ENCODE results near the gene ISOC2.
A peak's percentile ranks its signal among the peaks of the same experiment; 100 is the strongest.

Gene ISOC2

DNA sequence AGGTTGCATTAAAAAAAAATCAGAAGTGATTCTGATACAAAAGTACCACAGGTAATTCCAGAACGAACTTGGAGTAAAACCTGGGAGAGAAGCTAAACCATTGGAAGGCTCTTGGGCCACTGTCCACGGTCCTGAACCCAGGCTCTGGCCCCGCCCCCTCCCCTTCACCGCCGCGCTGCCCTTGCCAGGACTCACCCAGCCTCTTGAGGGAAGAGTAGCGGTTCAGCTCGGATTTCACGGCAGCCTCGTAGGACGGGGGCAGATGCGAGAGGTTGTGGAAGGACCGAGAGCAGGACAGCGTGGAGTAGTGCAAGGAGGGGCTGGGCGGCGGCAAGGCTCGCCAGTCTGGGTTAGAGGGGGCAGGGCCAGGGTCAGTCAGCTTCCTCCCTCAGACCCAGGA, 24.0 kb downstream of the ISOC2 start:
- Histone ChIP-seq H3K27ac (replicated peaks) (no peak overlapping the region), H3K27me3 (ENCODE audit: insufficient read depth, poor library complexity, severe bottlenecking) (peaks cover 17% of the 10 kb centered on the region), H3K4me3 (replicated peaks; ENCODE audit: insufficient read depth, low read length) (no peak overlapping the region)
- peak in 1 of 2 experiments; percentile 49 for DNase-seq (ENCODE audit: low read depth in 1 of 2, low spot score in 1 of 2)
- TF ChIP-seq POLR2AphosphoS5 (IDR thresholded peaks at IDR 0.05; ENCODE audit: low read depth) = no peak
- TF ChIP-seq SPI1 (IDR thresholded peaks at IDR 0.05; ENCODE audit: borderline replicate concordance, low read depth) = no peak
- no peak for TF ChIP-seq GABPA (IDR thresholded peaks at IDR 0.05; ENCODE audit: low read depth)
- TF ChIP-seq, protein P1, sequence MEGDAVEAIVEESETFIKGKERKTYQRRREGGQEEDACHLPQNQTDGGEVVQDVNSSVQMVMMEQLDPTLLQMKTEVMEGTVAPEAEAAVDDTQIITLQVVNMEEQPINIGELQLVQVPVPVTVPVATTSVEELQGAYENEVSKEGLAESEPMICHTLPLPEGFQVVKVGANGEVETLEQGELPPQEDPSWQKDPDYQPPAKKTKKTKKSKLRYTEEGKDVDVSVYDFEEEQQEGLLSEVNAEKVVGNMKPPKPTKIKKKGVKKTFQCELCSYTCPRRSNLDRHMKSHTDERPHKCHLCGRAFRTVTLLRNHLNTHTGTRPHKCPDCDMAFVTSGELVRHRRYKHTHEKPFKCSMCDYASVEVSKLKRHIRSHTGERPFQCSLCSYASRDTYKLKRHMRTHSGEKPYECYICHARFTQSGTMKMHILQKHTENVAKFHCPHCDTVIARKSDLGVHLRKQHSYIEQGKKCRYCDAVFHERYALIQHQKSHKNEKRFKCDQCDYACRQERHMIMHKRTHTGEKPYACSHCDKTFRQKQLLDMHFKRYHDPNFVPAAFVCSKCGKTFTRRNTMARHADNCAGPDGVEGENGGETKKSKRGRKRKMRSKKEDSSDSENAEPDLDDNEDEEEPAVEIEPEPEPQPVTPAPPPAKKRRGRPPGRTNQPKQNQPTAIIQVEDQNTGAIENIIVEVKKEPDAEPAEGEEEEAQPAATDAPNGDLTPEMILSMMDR (IDR thresholded peaks at IDR 0.05; ENCODE audit: insufficient read depth, low read length) = no peak
- TF ChIP-seq, protein P2, sequence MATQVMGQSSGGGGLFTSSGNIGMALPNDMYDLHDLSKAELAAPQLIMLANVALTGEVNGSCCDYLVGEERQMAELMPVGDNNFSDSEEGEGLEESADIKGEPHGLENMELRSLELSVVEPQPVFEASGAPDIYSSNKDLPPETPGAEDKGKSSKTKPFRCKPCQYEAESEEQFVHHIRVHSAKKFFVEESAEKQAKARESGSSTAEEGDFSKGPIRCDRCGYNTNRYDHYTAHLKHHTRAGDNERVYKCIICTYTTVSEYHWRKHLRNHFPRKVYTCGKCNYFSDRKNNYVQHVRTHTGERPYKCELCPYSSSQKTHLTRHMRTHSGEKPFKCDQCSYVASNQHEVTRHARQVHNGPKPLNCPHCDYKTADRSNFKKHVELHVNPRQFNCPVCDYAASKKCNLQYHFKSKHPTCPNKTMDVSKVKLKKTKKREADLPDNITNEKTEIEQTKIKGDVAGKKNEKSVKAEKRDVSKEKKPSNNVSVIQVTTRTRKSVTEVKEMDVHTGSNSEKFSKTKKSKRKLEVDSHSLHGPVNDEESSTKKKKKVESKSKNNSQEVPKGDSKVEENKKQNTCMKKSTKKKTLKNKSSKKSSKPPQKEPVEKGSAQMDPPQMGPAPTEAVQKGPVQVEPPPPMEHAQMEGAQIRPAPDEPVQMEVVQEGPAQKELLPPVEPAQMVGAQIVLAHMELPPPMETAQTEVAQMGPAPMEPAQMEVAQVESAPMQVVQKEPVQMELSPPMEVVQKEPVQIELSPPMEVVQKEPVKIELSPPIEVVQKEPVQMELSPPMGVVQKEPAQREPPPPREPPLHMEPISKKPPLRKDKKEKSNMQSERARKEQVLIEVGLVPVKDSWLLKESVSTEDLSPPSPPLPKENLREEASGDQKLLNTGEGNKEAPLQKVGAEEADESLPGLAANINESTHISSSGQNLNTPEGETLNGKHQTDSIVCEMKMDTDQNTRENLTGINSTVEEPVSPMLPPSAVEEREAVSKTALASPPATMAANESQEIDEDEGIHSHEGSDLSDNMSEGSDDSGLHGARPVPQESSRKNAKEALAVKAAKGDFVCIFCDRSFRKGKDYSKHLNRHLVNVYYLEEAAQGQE (IDR thresholded peaks at IDR 0.05; ENCODE audit: insufficient replicate concordance, low read depth) = peak; percentile 98

DNA sequence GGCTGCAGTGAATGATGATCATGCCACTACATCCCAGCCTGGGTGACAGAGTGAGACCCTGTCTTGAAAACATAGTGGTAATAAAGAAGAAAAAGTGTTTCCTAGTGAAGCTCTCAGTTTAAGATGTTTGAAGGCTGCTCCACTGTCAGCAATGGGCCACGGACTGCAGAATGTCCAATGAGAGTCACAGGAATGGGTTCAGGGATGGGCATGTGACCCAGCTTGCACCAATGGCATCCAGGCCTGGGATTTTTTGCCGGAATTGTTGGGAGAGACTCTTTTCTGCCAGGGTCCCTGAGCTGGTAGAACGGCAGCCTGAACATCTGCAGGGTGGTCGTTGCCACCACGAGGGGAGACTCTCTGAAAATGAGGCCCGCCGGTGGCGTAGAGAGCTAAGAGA, 24.6 kb downstream of the ISOC2 start:
- DNase-seq (ENCODE audit: low read depth in 1 of 2, low spot score in 1 of 2) = no peak
- TF ChIP-seq POLR2AphosphoS5 (IDR thresholded peaks at IDR 0.05; ENCODE audit: low read depth) = no peak
- TF ChIP-seq, protein P1 (IDR thresholded peaks at IDR 0.05; ENCODE audit: insufficient read depth, low read length) = no peak
- TF ChIP-seq, protein P2 (IDR thresholded peaks at IDR 0.05; ENCODE audit: insufficient replicate concordance, low read depth) = no peak
- TF ChIP-seq GABPA (IDR thresholded peaks at IDR 0.05; ENCODE audit: low read depth) = no peak
- TF ChIP-seq SPI1 (IDR thresholded peaks at IDR 0.05; ENCODE audit: borderline replicate concordance, low read depth) = no peak
- H3K27me3 ChIP-seq (ENCODE audit: insufficient read depth, poor library complexity, severe bottlenecking) = peaks cover 15% of the 10 kb centered on the region
- no peak overlapping the region for H3K4me3 ChIP-seq (replicated peaks; ENCODE audit: insufficient read depth, low read length)
- no peak overlapping the region for H3K27ac ChIP-seq (replicated peaks)

DNA sequence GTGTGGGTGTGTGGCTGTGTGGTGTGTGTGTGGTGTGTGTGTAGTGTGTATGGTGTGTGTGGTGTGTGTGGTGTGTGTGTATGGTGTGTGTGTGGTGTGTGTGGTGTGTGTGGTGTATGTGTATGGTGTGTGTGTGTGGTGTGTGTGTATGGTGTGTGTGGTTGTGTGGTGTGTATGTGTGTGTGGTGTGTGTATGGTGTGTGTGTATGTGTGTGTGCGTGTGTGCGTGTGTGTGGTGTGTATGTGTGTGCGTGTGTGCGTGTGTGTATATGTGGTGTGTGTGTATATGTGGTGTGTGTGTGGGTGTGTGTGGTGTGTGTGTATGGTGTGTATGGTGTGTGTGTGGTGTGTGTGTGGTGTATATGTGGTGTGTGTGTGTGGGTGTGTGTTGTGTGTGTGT, 26.4 kb downstream of the ISOC2 start:
- TF ChIP-seq GABPA (IDR thresholded peaks at IDR 0.05; ENCODE audit: low read depth) (no peak), POLR2AphosphoS5 (IDR thresholded peaks at IDR 0.05; ENCODE audit: low read depth) (no peak), SPI1 (IDR thresholded peaks at IDR 0.05; ENCODE audit: borderline replicate concordance, low read depth) (no peak)
- TF ChIP-seq, protein P1 (IDR thresholded peaks at IDR 0.05; ENCODE audit: insufficient read depth, low read length) = no peak
- TF ChIP-seq, protein P2 (IDR thresholded peaks at IDR 0.05; ENCODE audit: insufficient replicate concordance, low read depth) = no peak
- no peak overlapping the region for H3K4me3 ChIP-seq (replicated peaks; ENCODE audit: insufficient read depth, low read length)
- no peaks in the 10 kb centered on the region for H3K27me3 ChIP-seq (ENCODE audit: insufficient read depth, poor library complexity, severe bottlenecking)
- H3K27ac ChIP-seq (replicated peaks) = no peak overlapping the region
- DNase-seq (ENCODE audit: low read depth in 1 of 2, low spot score in 1 of 2) = no peak
